ENCODE data around the gene GAA.

GAA gene

DNA sequence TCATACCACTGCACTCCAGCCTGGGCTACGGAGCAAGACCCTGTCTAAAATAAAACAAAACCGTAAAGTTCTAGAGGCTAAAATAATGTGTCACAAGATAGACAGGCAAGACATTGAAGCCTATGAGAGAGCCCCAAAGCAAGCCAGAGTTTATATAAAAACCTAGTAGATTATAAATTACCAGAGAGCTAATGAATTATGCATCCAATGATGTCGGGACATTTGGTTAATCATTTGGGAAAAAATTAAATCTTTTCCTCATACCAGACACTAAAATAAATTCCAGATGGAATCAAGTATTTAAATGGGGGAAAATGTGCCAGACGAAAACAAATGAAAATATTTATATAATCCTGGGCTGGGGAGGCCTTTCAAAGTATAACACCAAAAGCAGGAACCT lies 40.7 kb upstream of the GAA start:
- peaks cover 6% of the 10 kb centered on the region for H3K27me3 ChIP-seq
- no peak for TF ChIP-seq CTCF (IDR thresholded peaks at IDR 0.05)
- no peaks in the 10 kb centered on the region for H3K4me1 ChIP-seq (ENCODE audit: control insufficient read depth in 1 of 2, insufficient read depth in 1 of 2, low read depth in 1 of 2, low read length in 1 of 2)
- no peaks in the 10 kb centered on the region for H3K9me3 ChIP-seq
- no peak overlapping the region for H3K4me3 ChIP-seq (ENCODE audit: low read depth in 1 of 2, low read length in 1 of 2)
- H3K27ac ChIP-seq, result no peak overlapping the region
- H3K36me3 ChIP-seq, result no peaks in the 10 kb centered on the region

GRCh38 chr17:80061421-80061820 lies 40.0 kb upstream of the GAA start:
- TF ChIP-seq CTCF (IDR thresholded peaks at IDR 0.05), result no peak
- no peaks in the 10 kb centered on the region for H3K36me3 ChIP-seq

GRCh38 chr17:80063830-80064585 lies 37.4 kb upstream of the GAA start:
- no peaks in the 10 kb centered on the region for H3K4me1 ChIP-seq (ENCODE audit: control insufficient read depth in 1 of 2, insufficient read depth in 1 of 2, low read depth in 1 of 2, low read length in 1 of 2)
- TF ChIP-seq CTCF (IDR thresholded peaks at IDR 0.05), result no peak
- H3K36me3 ChIP-seq, result no peaks in the 10 kb centered on the region
- H3K27ac ChIP-seq, result no peak overlapping the region
- no peak overlapping the region for H3K4me3 ChIP-seq (ENCODE audit: low read depth in 1 of 2, low read length in 1 of 2)
- H3K27me3 ChIP-seq, result peaks cover 7% of the 10 kb centered on the region
- no peaks in the 10 kb centered on the region for H3K9me3 ChIP-seq

More at GRCh38 chr17:80061421-80061820, 40.0 kb upstream of the GAA start:
- no peak overlapping the region for H3K4me3 ChIP-seq (ENCODE audit: low read depth in 1 of 2, low read length in 1 of 2)
- no peak overlapping the region for H3K27ac ChIP-seq
- H3K27me3 ChIP-seq, result peaks cover 6% of the 10 kb centered on the region
- no peaks in the 10 kb centered on the region for H3K4me1 ChIP-seq (ENCODE audit: control insufficient read depth in 1 of 2, insufficient read depth in 1 of 2, low read depth in 1 of 2, low read length in 1 of 2)
- no peaks in the 10 kb centered on the region for H3K9me3 ChIP-seq

DNA sequence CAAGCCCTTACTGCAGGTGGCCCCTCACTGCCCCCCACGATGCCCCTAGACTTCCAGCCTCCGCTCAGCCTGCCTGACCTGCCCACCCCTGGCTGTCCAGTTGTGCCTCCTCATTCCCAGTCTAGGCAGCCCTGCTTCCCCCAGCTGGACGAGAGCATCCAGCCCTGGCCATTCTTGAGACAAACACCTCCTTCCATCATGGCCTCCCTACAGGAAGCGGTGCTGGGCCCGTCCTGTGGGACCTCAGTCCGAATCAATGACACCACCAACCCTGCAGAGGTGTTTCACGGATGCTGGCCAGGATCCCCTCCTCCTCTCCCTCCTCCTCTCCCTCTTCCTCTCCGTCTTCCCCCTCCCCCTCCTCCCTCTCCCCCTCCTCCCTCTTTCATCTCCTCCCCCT lies 36.7 kb upstream of the GAA start:
- no peaks in the 10 kb centered on the region for H3K4me1 ChIP-seq (ENCODE audit: control insufficient read depth in 1 of 2, insufficient read depth in 1 of 2, low read depth in 1 of 2, low read length in 1 of 2)
- no peaks in the 10 kb centered on the region for H3K9me3 ChIP-seq
- no peaks in the 10 kb centered on the region for H3K36me3 ChIP-seq
- H3K27me3 ChIP-seq, result peaks cover 12% of the 10 kb centered on the region
- no peak for TF ChIP-seq CTCF (IDR thresholded peaks at IDR 0.05)
- H3K27ac ChIP-seq, result no peak overlapping the region
- no peak overlapping the region for H3K4me3 ChIP-seq (ENCODE audit: low read depth in 1 of 2, low read length in 1 of 2)

- TF ChIP-seq CTCF (IDR thresholded peaks at IDR 0.05), result no peak
- Histone ChIP-seq H3K27ac (no peak overlapping the region), H3K4me3 (ENCODE audit: low read depth in 1 of 2, low read length in 1 of 2) (no peak overlapping the region), H3K9me3 (no peaks in the 10 kb centered on the region), H3K27me3 (peaks cover 18% of the 10 kb centered on the region), H3K4me1 (ENCODE audit: control insufficient read depth in 1 of 2, insufficient read depth in 1 of 2, low read depth in 1 of 2, low read length in 1 of 2) (no peaks in the 10 kb centered on the region), H3K36me3 (no peaks in the 10 kb centered on the region)
These were observed 35.8 kb upstream of the GAA start for GRCh38 chr17:80065478-80066170.
